NCI-H446 (cell line): ENCODE measurements around the gene ERMP1.
"Not testable (repeated sequence)": the region's sequence is repeated elsewhere in the genome, so short reads cannot be mapped to it uniquely, and the experiment has no call there.

Source experiments
- DNase-seq, 2 experiments: peaks; one replicate each; lab custom pipeline; 2025; lab: John Stamatoyannopoulos, UW

ERMP1 gene

GRCh38 chr9:5832538-5833529 lies at the start of gene ERMP1:
ERMP1 (minus strand) TSS chr9:5833117; CDS start chr9:5833027, 90 bp downstream.
- peak; percentile 83 to 96 for DNase-seq

DNA sequence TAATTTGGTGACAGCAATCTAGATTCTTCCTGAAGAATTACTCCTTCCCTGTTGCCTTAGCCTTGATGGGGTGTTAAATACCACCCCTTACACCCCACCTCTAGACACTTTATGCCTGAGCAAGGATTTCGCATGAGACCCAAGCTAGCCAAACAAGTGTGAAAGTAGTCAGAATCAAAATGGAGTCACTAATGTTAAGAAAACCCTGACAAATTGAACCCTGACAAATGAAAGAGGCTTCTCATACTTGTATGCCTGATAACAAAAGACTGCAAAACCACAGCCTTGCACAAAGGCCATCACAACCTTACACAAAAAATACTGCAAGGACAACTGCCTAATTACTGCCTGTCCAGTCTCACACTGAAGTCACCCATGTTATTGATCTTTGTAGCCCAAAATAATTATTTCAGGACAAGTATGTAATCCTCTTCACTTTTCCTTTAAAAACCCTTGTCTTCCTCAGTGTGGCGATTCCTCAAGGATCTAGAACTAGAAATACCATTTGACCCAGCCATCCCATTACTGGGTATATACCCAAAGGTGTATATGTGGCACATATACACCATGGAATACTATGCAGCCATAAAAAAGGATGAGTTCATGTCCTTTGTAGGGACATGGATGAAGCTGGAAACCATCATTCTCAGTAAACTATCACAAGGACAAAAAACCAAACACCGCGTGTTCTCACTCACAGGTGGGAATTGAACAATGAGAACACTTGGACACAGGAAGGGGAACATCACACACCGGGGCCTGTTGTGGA lies 49.5 kb upstream of the ERMP1 start:
- DNase-seq: not testable (repeated sequence)

DNA sequence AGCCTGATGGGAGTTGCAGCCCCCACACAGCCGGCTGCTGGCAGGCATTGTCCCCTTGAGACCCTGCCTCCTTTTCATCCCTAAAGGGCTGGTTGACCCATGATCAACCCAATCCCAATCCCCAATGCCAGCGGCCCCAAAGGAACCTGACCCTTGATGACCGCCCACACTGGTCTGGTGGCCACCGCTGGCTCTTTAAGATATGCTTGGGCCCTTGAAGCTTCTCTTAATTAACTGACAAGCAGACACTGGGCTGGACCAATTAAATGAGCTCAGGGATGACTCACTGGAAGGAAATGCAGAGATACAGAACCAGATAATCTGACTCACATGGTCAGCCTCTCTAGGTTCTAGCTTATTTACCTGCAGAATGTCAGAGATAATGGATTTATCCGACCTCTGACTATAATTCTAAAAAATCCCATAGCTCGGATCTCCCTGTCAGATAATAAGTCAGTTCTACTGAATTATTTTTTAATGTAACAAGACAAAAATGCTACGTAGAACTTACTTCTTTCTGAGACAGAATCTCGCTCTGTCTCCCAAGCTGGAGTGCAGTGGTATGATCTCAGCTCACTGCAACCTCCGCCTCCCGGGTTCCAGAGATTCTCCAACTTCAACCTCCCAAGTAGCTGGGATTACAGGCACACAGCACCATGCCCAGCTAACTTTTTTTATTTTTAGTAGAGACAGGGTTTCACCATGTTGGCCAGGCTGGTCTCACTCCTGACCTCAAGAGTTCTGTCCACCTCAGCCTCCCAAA lies 46.7 kb upstream of the ERMP1 start:
- DNase-seq: no peak

- DNase-seq: no peak
Observed at GRCh38 chr9:5876711-5877110, 43.8 kb upstream of the ERMP1 start.

DNA sequence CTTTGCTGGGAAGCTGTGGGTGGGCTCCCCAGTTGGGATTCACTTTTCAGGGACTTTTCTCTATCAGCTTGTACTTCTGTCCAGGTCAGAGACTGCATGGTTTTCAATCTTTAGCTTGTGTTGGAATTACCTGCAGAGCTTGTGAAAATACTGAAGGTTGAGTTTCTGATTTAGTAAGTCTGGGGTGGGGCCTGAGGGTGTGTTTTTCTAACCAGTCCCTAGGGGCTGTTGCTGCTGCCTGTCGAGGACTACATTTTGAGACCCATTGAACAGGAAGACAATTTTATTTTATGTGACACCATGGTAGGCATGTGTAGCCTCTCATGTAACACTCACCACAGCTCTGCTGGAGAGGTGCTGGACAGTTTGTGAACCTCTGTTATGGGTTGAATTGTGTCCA lies 43.1 kb upstream of the ERMP1 start:
- DNase-seq: no peak

GRCh38 chr9:5874048-5874447 lies 41.1 kb upstream of the ERMP1 start:
- DNase-seq: no peak

- DNase-seq: no peak
Observed at GRCh38 chr9:5873439-5873838, 40.5 kb upstream of the ERMP1 start.

- no peak for DNase-seq
Observed at GRCh38 chr9:5872511-5872910, 39.6 kb upstream of the ERMP1 start.

DNA sequence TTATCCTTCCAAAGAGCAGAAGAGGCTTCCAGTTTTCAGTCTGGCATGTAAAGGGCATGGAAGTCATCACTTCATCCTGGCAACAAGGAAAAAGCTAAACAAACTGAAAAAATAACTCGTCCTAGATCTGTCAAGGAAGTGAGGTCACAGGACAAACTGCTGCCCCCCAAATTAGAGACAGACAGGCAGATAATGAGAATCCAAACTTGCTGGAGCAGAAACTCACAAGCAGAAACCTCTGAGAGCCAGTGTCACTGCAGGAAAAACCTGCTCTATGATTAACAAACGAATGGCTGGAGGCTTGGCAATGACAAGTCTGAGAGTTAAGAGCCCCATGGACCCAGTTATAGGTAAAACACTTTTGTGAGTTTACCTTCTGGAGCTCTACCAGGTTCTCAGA lies 38.9 kb upstream of the ERMP1 start:
- no peak for DNase-seq

DNA sequence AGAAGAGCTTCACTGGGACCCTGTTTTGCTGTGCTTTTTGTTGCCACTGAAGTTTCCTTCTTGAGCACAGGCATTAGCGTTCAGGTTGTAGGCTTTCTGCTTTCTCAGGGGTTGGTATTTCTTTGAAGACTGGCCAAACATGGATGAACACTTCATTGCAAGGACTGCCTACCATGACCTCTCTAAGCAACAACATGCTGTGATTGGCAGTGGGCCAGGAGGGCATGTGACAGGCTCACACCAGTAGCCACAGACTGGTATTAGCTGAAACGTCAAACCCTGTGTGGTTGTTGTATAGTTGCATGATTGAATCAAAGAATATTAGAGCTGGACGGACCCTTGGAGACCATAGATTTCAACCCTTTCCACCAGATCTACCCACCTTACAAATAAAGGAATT lies 37.8 kb upstream of the ERMP1 start:
- DNase-seq: peak in 1 of 2 experiments; percentile 42

DNA sequence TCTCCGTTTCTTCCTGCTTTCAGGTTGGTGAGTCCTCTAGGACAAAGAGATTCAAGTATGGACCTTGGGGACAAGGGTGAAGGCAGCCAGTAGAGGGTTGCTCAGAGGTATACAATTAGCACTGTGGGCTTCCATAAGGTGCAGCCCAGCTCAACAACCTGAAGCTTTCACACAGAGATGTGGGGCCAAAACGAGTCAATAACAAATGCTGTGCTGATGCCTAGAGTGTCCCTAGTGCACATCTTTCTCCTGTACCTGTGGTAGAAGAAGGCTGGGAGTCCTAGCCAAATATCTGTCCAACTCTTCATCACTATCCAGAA lies 37.1 kb upstream of the ERMP1 start:
- no peak for DNase-seq

DNA sequence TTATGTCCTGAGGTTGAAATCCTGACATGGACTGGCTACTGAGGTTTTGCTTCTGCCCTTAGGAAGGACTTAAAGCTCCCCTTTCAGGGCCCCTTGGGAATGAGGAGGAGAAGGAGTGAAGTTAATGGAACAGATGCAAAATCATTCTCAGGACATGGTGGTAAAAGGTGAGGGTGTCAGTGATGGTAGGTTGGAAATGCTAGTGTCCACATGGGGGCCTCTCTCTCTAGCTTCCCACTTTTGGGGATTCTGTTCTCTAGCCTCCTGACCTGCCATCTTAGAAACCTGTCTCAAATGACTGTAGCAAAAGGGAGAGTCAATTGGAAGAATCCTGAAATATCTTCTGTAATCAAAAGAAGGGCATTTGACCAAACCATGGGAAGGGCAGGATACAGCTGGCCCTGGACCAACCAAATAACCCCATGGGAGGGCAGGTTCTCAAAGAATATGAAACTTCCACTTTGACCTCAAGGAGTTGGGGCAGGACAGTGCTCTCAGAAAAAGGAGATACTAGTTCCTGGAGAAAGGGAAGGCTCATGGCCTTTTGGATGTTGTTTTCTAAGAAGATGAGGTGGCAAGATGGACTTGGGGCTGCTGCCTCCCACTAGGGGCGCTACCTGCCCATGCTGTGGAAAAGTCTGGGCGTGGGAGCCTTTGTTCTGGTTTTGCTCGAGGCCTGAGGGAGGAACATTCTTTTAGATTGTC lies 36.5 kb upstream of the ERMP1 start:
- DNase-seq: no peak

DNA sequence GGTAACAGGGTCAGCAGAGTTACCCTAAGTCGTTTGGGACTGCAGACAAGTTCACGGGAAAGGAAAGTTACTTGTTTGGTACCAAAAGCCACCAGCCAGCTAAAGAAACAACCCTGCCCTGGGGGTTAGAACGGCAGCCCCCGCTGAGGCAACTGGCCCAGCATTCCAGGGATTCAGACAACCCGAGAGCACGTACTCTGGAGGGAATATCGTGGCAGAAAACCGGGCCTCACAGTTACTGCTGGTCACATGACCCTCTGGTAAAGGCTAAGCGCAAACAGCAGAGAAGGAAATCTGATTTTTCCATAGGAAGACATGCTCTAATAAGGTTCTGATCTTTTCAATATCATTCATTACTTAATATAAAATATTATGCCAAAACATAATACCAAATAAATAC lies 35.3 kb upstream of the ERMP1 start:
- no peak for DNase-seq

DNA sequence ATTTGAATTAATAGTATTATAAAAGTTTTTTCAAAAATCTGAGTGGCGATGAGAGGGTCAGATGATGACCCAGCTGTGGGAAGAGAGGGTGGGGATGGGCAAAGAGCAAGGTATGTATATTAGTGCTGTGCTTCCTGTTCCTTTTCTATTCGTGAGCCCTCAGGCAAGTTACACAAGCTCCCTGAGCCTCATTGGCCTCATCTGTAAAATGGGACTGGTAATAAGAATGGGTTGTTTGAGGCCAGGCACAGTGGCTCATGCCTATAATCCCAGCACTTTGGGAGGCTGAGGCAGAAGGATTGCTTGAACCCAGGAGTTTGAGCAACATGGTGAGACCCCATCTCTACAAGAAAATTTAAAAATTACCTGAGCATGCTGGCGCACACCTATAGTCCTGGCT lies 33.8 kb upstream of the ERMP1 start:
- DNase-seq: no peak

- no peak for DNase-seq
Observed at GRCh38 chr9:5866272-5866671, 33.4 kb upstream of the ERMP1 start.

DNA sequence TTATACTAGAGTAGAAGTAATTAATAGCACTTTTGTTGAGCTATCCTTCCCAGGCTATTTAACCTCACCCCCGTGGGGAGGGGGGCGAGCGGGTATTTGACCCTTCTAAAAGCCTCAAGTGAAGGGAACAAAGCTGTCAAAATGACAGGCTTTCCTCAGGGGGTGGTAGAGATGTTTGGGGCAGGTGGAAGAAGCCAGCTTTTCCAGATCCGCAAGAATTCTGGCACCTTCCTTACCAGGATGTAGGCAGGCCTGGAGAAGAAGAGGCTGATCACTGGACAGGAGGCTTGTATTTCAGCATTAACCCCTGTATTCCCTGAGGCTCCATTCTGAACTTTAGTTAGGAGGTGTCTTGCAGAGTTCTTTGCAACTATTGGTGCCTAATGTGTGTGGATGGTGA lies 31.5 kb upstream of the ERMP1 start:
- no peak for DNase-seq

DNA sequence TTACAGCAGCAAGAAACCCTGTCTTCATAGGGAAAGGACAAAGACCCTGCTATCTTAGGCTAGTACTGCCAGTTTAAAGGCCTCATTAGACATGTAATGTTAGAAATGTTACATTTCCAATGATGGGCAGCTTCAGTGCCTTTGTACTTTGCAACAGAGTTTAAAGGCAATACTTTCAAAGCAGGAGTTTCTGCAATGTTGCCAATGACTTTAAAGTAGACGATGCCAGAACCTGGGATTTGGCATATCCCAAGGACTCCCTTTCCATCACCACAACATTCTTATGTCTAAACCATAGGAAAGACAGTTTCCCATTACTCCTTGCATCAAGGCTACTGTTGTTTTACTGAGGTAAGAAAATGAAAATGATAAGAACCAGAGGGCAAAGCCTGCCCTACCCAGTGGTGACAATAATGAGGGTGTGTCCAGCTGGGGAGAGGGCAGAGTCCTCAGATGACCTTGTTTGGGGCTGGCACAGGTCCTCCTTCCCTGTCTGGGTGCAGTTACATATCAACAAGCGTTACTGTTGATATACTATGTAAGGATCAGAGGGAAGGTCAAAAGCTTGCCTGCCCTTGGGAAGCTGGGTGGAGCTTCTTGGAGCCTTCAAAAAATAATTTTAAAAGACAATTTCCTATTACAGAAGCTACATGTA lies 30.3 kb upstream of the ERMP1 start:
- no peak for DNase-seq

- no peak for DNase-seq
Observed at GRCh38 chr9:5858833-5859232, 25.9 kb upstream of the ERMP1 start.

- DNase-seq: no peak
Observed at GRCh38 chr9:5857928-5858327, 25.0 kb upstream of the ERMP1 start.

DNA sequence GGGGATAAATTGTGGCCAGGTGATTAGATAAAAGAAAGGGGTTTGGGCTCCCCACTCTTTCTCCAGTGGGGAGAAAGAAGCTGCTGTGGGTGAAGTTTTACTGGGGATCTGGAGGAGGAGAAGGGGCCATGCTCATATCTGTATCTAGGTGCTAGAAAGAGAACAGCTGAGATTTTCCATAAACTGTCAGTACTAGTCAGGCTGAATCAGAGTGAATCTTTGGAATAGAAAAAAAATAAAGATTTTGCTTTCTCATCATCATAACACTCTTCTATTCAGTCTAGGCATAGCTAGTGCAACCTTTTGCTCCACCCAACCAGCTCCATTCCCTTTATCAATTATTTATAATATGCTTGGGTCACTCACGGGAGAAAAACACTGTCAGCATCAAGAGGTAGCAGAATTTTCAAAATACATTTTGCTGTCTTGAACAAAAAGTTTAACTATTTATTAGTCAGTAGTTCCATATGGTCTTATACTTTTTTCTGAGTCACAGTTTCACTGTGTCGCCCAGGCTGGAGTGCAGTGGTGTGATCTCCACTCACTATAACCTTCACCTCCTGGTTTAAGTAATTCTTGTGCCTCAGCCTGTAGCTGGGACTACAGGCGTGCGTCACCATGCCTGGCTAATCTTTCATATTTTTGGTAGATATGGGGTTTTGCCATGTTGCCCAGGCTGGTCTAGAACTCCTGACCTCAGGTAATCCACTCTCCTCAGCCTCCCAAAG lies 21.3 kb upstream of the ERMP1 start:
- DNase-seq: no peak

DNA sequence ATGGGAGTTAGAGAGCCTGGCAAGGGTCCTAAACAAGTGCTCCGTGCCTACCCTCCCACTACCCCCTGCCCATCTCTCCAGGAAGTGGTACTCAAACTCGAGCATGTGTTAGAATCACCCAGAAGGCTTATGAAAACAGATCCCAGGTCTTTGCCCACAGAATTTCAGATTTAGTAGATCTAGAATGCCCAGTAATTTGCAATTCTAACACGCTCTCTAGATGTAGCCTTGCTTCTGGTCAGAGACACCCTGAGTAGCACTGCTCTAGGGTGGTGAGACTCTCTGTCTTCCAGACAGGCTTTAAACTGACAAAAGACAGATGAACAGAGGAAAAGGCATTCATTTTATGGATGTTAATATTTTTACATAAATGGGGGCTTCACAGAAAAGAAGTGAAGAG lies 20.7 kb upstream of the ERMP1 start:
- DNase-seq: no peak
